Measurements from ENCODE around the gene SORL1.
A peak's percentile ranks its signal among the peaks of the same experiment; 100 is the strongest.

SORL1 gene

DNA sequence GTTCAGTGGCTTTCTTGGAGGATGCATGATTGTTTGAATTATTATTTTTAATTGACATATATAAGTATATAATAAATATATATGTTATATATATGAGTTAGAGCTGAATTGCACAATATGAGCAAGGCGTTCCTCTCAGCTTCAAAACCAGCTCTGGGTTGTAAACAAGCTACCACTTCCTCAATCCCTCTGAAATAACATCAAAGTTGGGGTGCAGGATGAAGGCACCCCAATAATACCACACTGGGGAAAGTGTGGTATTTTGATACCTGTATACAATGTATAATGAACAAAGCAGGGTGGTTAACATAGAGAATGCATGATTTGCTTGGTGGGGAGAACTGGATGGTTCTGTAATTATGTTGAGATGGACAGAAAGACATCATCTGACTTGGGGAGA lies 1.7 kb upstream of the SORL1 start:
- Histone ChIP-seq H3K9me3 (ENCODE audit: insufficient read depth, low read depth, low read length) (no peaks in the 10 kb centered on the region), H3K79me2 (ENCODE audit: insufficient read depth, low read length) (peaks cover 32% of the 10 kb centered on the region), H3K4me2 (ENCODE audit: low read depth, low read length, poor library complexity, severe bottlenecking) (no peak overlapping the region), H3K4me1 (ENCODE audit: insufficient read depth, low read length, poor library complexity, severe bottlenecking) (peaks cover 60% of the 10 kb centered on the region), H2AFZ (ENCODE audit: low read length) (no peak overlapping the region), H4K20me1 (ENCODE audit: insufficient read depth, low read length, poor library complexity, severe bottlenecking) (peaks cover 4% of the 10 kb centered on the region), H3K9me2 (replicated peaks; ENCODE audit: low read depth, low read length) (no peaks in the 10 kb centered on the region), H3K9ac (ENCODE audit: low read depth, low read length, poor library complexity, severe bottlenecking) (no peak overlapping the region), H3K27me3 (ENCODE audit: insufficient read depth, low read length, poor library complexity, severe bottlenecking) (no peaks in the 10 kb centered on the region), H3K36me3 (ENCODE audit: insufficient read depth, low read length) (no peaks in the 10 kb centered on the region), H3K4me3 (ENCODE audit: low read length, poor library complexity, severe bottlenecking) (no peak overlapping the region), H3F3A (ENCODE audit: low read depth) (no peaks in the 10 kb centered on the region)
- TF ChIP-seq, protein P1, sequence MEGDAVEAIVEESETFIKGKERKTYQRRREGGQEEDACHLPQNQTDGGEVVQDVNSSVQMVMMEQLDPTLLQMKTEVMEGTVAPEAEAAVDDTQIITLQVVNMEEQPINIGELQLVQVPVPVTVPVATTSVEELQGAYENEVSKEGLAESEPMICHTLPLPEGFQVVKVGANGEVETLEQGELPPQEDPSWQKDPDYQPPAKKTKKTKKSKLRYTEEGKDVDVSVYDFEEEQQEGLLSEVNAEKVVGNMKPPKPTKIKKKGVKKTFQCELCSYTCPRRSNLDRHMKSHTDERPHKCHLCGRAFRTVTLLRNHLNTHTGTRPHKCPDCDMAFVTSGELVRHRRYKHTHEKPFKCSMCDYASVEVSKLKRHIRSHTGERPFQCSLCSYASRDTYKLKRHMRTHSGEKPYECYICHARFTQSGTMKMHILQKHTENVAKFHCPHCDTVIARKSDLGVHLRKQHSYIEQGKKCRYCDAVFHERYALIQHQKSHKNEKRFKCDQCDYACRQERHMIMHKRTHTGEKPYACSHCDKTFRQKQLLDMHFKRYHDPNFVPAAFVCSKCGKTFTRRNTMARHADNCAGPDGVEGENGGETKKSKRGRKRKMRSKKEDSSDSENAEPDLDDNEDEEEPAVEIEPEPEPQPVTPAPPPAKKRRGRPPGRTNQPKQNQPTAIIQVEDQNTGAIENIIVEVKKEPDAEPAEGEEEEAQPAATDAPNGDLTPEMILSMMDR (conservative IDR thresholded peaks at IDR 0.05; ENCODE audit: low read length): no peak
- no peak for TF ChIP-seq EZH2phosphoT487 (IDR thresholded peaks at IDR 0.05; ENCODE audit: borderline replicate concordance)

DNA sequence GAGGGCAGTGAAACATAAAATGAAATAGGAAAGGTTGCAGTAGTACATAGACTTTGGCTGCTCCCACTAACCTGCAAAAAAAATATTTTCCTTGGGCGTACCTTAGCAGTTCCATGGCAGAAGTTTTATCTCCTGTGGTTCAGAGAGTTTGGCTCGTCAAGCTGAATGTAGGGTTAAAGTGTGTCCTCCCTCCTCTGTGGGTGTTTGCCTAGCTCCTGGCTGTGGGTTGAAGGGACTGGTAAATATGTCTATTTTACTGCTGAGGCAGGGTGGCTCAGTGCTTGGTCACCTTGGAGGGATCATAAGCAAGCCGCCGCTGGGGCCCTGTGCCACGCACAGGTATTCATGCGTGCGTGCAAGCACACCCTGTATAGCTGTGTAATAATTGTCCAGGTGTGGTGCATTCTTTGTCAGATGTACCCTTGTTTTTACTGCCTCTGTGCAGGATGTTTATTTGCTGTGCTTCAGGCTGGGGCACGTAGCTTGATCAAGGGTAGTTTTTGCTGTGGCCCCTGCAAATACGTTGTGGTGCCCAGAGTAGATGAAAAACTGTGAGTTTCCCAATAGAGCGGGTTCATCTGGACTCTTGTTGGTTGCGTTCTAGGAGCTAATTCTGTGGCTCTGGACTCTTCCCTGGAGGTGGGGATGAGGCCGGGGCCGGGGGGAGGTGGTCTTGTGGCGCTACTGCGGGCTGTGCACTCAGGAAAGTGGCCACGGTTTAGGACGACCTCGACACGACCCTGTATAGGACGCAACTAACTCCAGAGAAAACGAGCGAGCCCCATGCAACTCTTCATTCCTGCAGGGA lies 732 bp upstream of the SORL1 start:
- peaks cover 4% of the 10 kb centered on the region for H4K20me1 ChIP-seq (ENCODE audit: insufficient read depth, low read length, poor library complexity, severe bottlenecking)
- H3K9me3 ChIP-seq (ENCODE audit: insufficient read depth, low read depth, low read length): no peaks in the 10 kb centered on the region
- peaks cover 42% of the 10 kb centered on the region for H3K79me2 ChIP-seq (ENCODE audit: insufficient read depth, low read length)
- peak overlapping the region; percentile 76 for H3K9ac ChIP-seq (ENCODE audit: low read depth, low read length, poor library complexity, severe bottlenecking)
- peak overlapping the region; percentile 81 for H3K4me2 ChIP-seq (ENCODE audit: low read depth, low read length, poor library complexity, severe bottlenecking)
- H2AFZ ChIP-seq (ENCODE audit: low read length): peak overlapping the region; percentile 93
- peak overlapping the region; percentile 78 for H3K4me3 ChIP-seq (ENCODE audit: low read length, poor library complexity, severe bottlenecking)
- no peaks in the 10 kb centered on the region for H3F3A ChIP-seq (ENCODE audit: low read depth)
- TF ChIP-seq, protein P1 (conservative IDR thresholded peaks at IDR 0.05; ENCODE audit: low read length): no peak
- TF ChIP-seq EZH2phosphoT487 (IDR thresholded peaks at IDR 0.05; ENCODE audit: borderline replicate concordance): no peak
- no peaks in the 10 kb centered on the region for H3K27me3 ChIP-seq (ENCODE audit: insufficient read depth, low read length, poor library complexity, severe bottlenecking)
- H3K9me2 ChIP-seq (replicated peaks; ENCODE audit: low read depth, low read length): no peaks in the 10 kb centered on the region
- no peaks in the 10 kb centered on the region for H3K36me3 ChIP-seq (ENCODE audit: insufficient read depth, low read length)
- peaks cover 66% of the 10 kb centered on the region for H3K4me1 ChIP-seq (ENCODE audit: insufficient read depth, low read length, poor library complexity, severe bottlenecking)

DNA sequence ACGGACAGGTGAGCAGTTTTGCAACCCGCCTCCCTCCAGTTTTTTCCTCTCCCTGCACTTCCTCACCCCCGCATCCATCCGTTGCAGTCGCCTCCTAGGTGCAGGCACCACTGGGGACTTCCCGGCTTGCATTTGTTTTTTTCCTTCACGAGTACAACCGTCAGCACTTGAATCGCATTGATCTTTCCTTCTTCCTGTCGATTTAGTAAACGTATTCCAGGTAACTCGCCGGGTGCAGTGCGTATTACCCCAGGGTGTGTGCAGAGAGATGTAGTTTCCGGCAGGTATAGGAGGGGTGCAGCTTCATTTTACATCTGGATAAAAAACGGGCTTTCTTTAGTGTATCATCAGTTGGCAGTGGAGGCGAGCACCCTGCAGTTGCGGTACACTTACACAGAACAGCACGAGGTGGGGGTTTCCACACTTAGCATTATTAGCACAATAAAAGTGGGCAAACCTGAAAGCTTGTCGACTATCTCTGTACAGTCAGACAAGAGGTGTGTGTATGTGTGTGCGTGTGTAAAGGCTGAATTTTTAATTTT lies 566 bp downstream of the SORL1 start, which contains the start of gene SORL1-AS1:
Gene SORL1-AS1 (minus strand): TSS at position 359 of the 542 bp plus-strand sequence.
- Histone ChIP-seq H3K4me3 (ENCODE audit: low read length, poor library complexity, severe bottlenecking) (peak within 1 kb of the TSS; percentile 78), H3K36me3 (ENCODE audit: insufficient read depth, low read length) (no peaks in the 10 kb centered on the region), H3K9me2 (replicated peaks; ENCODE audit: low read depth, low read length) (no peaks in the 10 kb centered on the region), H3K9me3 (ENCODE audit: insufficient read depth, low read depth, low read length) (no peaks in the 10 kb centered on the region), H3F3A (ENCODE audit: low read depth) (no peaks in the 10 kb centered on the region), H3K79me2 (ENCODE audit: insufficient read depth, low read length) (peaks cover 55% of the 10 kb centered on the region), H3K4me1 (ENCODE audit: insufficient read depth, low read length, poor library complexity, severe bottlenecking) (peaks cover 79% of the 10 kb centered on the region), H3K9ac (ENCODE audit: low read depth, low read length, poor library complexity, severe bottlenecking) (peak within 1 kb of the TSS; percentile 76), H2AFZ (ENCODE audit: low read length) (peak within 1 kb of the TSS; percentile 93), H4K20me1 (ENCODE audit: insufficient read depth, low read length, poor library complexity, severe bottlenecking) (peaks cover 10% of the 10 kb centered on the region), H3K27me3 (ENCODE audit: insufficient read depth, low read length, poor library complexity, severe bottlenecking) (no peaks in the 10 kb centered on the region), H3K4me2 (ENCODE audit: low read depth, low read length, poor library complexity, severe bottlenecking) (peak within 1 kb of the TSS; percentile 87)
- TF ChIP-seq EZH2phosphoT487 (IDR thresholded peaks at IDR 0.05; ENCODE audit: borderline replicate concordance): no peak
- TF ChIP-seq, protein P1 (conservative IDR thresholded peaks at IDR 0.05; ENCODE audit: low read length): no peak

Data from Loucy (cell line).